GM12892 (cell line): ENCODE measurements around the gene ARHGAP21.

Experiments used
- POLR2A ChIP-seq: IDR thresholded peaks from 2 replicates; pipeline ENCODE4 v1.6.1; 2011; ENCODE audit warnings: low read depth, low read length, control low read depth
- TAF1 ChIP-seq: IDR thresholded peaks from 2 replicates; pipeline ENCODE4 v1.6.1; 2011; ENCODE audit warnings: low read depth, mild to moderate bottlenecking, control low read depth, low read length, borderline replicate concordance

DNA sequence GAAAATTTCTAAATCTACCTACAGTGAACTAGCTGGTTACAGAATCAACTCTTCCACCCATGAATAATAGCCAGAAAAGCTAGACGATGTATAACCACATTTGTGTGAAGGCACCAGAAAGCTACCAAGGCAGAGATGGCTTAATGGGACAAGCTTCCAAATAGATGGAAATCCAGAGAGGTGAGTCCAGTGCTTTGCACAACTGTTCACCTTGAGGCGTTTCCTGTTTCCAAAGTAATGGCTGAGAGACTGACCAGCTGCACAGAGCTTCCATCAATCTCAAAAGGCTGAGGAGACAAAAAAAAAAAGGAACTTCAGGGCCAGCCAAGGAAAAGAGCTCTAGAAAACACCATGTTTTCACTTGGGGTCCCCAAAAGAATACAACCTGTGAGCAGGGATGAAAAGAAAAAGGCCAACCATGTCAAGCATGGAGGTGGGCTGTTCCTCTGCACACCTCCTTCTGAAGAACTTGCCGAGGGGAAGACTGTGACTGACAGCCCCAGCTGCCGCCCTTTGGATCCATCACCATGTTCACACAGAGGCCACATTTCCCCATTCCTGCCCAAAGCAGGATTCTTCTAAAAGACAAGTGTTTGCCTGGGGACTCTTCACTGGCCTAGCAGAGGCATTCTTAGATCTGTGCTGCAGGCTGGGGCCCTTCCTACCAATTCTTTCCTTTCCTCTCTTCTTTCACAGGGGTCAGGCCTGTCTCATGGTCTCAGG, 72.9 kb downstream of the ARHGAP21 start:
- TF ChIP-seq TAF1 (no peak), POLR2A (no peak)
